GM18870 (cell line): ENCODE measurements around the gene NKX2-4.

Source experiments
- ATAC-seq: cut with Tn5 transposase; IDR thresholded peaks from one replicate; pipeline ENCODE4 v1.9.1; 2021; ENCODE audit warnings: moderate library complexity; ENCODE audit not compliant: unreplicated experiment

The NKX2-4 gene

GRCh38 chr20:21364413-21364812, 32.9 kb downstream of the NKX2-4 start:
- no peak for ATAC-seq

GRCh38 chr20:21361266-21361665, 36.1 kb downstream of the NKX2-4 start:
- ATAC-seq = no peak

- ATAC-seq = no peak
Observed at GRCh38 chr20:21360705-21361104, 36.6 kb downstream of the NKX2-4 start.

GRCh38 chr20:21358737-21359136, 38.6 kb downstream of the NKX2-4 start:
- no peak for ATAC-seq

- ATAC-seq = no peak
Observed at GRCh38 chr20:21357844-21358243, 39.5 kb downstream of the NKX2-4 start.

GRCh38 chr20:21356386-21356785, 40.9 kb downstream of the NKX2-4 start:
- ATAC-seq = no peak

GRCh38 chr20:21355981-21356380, 41.3 kb downstream of the NKX2-4 start:
- no peak for ATAC-seq

GRCh38 chr20:21353236-21353635, 44.1 kb downstream of the NKX2-4 start:
- ATAC-seq = no peak

GRCh38 chr20:21352703-21353102, 44.6 kb downstream of the NKX2-4 start:
- no peak for ATAC-seq
